ENCODE results near the gene RRP9.

Gene RRP9

DNA sequence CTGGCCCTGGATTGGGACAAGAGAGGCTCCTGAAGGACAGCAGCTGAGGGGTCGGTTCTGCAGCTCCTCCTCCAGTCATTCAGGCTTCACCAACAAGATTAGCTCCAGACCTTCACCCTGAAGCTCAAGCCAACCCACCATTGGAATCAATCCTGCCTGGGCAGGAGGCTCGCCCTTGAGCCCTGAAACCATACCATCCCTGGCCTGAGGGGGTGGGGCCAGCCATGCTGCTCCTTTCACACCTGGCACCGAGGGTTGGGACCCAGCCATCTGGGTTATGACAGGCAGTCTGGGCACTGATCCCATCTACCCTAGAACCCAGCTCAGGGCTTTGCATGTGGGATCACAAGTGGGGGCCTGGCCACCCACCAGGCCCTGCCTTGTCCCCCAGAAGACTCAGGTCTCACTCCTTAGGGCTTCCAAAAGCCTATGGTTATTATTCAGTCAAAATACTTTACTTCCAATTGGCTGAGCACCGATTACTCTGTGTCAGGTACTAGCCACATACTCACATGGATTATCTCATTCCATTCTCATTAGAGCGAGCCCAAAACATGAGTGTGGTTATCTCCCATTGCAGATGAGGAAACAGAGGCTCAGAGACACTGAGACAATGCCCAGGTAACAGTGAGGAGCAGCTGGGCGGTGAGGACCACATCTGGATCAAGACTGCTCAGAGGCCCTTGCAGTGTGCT lies 29.0 kb upstream of the RRP9 start:
- DNase-seq = no peak

DNA sequence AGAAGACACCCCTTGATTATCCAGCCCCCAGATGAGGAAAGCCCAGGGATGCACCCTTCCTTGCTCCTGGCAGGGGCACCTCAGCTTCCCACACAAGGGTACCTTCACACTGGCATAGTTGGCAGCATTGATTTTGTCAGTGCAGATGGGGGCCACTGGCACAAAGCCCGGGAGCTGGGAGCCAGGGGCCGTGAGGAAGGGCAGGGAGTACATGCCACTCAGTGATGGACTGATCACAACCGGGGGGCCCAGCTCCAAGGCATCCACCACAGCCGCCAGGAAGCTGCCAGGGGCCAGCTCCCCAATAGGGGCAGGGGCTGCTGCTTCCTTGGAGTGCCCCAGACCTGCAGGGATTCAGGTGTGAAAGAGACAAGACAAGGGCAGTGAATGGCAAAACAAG lies 28.1 kb upstream of the RRP9 start:
- DNase-seq = no peak

DNA sequence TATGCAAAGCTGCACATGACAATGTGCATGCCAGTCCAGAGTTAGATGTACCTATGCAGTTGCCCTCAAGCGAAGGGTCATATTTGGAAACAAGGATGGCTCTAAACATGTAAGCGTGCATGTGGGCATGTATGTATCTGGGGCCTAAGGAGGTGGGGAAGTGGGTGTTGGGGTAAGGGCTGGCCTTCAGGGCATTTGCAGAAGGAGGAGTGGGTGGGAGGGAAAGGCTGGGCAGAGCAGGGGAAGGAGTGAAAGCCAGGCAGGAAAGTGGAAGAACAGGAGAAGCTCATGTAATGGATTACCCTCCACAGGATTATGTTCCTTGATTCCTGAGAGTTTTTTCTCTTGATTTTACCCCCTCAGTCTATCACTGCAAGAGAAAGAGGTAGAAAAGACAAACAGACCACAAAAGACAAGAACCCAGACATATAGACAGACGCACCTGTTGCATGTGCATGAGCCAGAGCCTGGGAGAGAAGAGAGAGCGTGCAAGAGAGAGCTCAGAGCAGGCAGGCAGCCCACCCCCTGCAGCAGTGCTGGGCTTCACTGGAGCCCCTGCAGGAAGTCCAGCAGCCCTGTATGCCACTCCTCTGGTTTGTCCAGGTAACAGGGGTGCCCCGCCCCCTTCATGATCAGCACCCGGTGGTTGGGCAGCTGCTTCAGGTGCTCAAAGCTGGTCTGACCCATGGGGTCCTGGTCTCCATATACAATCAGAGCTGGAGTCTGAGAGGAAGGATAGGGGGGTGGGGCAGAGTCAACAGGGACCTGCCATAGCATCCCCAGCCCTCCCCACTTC lies 27.4 kb upstream of the RRP9 start:
- no peak for DNase-seq

DNA sequence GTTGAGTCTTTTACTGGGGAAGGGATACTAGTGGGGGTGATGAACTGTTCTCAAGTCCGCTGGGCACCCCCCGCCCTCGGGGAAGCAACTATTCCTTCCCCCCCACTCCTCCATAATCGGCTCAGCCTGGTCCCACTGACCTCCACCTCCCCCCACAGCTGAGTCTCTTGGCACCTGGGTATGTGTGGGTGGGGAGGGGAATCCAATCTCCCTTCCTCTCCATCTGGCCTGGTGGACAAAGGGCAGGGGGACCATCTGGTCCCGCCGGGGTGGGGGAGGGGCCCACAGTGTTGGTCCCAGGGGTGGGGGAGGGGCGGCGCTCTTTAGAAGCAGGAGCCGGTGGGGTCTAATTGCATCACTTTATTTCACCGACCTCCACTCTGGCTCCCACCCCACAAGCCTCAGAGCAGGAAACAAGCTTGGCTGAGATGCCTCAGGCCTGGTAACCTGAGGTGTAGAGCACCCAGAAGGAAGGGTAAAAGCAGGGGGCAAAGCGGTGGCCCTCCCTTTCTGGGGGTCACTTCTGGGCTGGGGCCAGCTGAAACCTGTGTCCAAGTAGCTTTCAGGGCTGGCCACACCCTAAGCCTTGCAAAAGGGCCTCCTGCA lies 26.6 kb upstream of the RRP9 start:
- no peak for DNase-seq

DNA sequence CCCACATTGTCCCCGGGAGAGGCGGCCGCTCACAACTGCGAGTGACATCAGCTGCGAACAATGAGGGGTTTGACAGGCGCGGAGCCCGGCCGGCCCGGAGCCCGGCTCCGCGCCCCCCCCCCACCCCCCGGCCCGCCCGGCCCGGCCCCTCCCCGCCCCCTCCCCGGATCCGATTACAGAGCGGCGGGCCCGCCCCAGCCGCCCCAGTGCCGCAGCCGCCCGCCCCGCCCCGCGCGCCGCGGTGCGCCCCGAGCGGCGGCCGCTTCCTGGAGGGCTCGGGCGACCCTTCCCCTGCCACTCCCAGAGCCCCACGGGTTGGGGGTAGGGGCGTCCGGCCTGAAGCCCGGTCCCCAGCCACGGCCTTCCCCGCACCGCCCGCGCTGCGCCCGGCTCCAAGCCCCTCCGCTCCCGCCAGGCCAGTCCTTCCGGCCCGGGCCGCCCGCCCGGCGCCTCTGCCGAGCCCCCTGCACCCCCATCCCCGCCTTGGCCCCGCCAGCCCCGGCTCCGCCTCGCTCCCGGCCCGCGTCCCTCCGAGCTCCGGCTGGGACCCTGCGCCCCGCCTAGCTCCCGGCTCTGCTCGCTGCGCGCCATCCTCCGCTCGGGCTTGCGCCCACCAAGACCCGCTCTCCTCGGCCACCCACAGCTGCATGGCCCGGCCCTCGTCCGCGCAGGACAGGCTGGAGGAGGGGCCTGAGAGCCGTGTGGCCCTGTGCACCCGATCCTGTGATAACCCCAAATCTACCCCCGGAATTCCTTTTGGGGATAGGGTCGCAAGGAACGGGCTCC lies 25.9 kb upstream of the RRP9 start, which contains the start of gene PCBP4:
Gene PCBP4, minus strand, starts transcription at position 71 of the 786 bp plus-strand sequence. CDS start 6,214 bp downstream, outside the sequence.
- peak; percentile 26 for DNase-seq

DNA sequence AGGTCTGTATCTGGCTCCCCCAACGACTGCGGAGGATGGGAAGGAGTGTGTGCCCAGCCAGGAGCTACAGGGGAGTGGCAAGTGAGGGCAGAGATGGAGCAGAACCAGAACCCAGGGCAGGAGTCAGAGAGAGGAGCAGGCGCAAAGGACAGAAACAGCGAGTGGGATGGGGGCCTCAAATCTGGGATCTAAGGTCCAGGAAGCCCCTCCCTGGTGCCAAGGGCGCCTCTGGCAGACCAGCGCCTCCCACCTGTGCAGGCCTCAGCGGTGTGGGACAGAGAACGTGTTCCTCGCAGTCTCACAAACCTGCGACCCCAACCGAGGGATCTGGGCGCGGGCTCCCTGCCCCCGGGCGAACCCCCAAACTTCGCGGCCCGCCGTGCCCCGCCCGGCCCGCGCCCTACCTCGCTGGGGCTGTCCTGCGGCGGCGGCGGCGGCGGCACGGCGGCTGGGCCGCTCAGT lies 25.2 kb upstream of the RRP9 start:
- DNase-seq = no peak

DNA sequence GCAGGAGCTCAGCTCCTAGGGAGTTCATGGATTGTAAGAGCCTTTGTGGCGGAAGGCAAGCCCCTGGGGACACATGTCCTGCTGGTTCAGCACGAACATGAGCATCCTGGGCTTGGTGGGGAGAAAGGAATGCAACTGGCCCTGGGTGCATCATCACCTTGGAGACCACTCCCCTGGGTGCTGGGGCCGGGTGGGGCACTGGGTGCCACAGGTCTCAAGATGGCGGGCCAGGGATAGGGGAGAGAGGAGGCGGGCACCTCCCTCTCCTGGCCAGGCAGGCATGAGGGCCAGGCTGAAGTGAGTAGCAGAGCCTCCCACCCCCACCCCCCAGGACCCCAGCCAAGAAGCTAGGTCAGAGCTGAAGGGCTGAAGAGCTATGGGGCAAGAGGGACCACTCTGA lies 24.8 kb upstream of the RRP9 start:
- no peak for DNase-seq

DNA sequence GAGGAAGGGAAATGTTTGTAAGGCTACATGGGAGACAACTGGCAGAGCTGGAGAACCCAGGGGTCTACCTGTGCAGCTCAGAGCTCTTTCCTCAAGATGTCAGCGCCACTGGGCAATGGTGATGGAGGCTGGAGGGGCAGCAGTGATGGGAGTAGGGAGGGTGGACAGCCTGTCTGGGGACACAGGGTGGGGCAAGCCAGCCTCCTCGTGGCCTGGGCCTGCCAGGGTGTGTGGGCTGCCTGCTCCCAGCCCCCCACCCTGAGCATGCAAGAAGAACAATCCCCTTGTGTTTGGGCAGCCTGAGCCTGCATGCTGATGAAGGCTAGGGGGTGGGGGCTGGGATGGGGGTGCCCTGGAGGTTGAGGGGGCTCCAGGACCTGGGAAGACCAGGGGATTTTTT lies 24.3 kb upstream of the RRP9 start:
- DNase-seq = no peak

DNA sequence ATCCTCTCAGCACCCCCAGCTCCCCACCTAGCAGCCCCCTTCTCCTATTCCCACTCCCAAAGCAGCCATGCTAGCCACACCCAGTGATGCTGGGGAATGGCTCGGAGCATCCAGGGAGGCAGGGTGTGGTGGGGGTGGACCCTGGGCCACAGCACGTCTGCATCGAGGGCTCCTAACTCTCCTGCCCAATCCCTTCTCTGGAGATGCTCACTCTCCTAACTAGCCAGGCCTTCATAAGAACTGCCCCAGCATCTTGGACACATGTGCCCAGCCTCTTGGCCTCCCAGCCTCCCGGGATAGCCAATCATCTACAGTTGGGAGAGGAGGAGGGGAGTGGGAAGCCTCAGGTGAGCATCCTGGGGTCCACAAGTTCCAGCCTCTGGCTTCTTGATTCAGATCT lies 22.8 kb upstream of the RRP9 start:
- DNase-seq = no peak

DNA sequence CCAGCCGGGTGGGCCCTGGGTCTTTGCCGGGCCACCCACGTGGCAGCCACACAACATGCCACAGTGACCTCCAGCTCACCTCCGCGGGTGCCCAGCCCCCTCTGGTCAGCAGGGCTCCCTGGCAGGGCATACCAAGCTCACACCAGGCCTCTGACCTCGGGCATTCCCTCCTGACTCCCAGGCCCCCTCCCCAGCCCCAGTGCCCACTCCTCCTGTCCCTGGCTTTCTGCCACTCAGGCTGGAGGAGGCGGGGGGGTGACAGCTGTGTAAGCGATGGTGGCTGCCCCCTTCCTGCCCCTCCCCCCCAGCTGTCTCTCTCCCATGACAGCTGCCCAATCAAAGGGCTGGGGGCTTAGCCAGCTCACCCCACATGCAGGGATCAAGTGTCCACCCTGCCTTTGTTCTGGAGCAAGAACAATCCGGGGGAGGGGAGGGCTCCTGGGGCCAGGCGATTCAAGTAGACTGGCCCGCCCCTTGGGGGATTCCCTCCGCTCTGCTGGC lies 22.3 kb upstream of the RRP9 start:
- DNase-seq = no peak

DNA sequence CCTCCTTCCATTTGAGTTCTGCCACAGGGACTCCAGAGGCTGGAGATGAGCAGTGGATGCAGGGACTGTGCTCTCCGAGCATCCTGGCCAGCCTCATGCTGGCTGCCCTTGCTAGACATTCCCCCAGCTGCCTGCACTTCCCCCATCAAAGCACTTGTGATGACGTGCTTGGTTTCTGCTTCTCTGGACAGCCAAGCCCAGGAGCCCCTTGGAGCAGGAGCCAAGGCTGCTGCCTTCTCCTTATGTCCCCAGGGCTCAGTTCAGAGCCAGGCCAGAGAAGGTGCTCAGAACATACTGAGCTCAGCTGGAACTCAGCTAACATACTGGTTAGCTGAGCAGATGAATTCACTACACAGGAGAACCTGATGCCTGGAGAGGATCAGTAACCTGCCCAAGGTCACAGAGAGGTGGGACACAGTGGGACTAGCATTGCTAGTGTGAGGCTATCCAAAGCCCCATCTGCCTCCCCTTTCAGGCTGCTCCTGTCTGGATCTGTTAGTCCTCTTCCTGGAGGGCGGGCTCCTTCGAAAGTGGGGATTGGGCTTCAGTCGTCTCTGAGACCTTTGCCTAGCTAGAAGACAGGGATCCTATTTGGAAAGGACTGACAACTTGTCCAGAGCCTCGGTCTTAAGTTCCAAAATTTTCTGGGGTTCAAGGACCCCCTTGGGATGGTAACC lies 21.3 kb upstream of the RRP9 start:
- DNase-seq = no peak

DNA sequence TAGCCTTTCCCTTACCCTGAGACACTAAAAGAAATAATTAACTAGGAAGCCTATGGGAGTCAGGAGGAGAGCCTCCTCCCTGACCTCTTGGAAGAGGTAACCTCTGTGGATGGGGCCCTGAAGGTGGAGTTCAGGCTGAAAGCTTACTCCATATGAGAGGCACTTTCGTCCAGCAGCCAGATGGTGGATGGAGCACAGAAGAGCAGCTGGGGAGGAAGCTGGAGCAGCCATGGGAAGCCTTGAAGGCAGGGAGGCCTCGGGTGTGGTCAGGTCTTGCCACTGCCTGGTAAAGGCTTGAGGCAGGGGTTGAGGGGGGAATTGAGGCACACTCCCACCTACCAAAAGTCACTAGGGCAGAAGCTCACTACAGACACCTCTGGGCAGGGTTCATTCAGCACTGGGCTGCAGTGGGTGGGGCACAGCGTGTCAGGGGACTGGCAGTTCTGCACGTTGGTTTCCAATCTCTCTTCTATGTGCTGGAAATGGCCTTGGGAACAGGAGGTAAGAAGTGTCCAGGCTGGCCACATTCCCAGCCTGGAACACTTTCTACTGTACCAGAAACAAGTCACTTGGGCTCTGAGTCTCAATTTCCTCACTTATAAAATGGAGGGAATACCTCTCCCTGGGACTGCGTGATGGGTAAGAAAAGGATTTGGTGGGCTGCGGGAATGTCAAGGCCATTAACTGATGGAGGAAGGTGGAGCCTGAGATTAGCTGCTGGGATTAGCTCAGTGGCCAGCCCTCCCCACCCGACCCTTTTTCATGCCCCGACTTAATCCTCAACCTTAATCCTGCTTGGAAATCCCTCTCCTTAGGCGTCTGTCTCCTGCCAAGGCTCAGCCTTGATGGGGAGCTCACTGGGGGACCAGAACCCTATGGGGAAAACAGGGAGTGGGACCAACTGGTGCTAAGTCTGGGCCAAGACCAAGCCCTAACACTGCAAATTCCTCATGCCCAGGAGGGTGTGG lies 20.2 kb upstream of the RRP9 start:
- no peak for DNase-seq

DNA sequence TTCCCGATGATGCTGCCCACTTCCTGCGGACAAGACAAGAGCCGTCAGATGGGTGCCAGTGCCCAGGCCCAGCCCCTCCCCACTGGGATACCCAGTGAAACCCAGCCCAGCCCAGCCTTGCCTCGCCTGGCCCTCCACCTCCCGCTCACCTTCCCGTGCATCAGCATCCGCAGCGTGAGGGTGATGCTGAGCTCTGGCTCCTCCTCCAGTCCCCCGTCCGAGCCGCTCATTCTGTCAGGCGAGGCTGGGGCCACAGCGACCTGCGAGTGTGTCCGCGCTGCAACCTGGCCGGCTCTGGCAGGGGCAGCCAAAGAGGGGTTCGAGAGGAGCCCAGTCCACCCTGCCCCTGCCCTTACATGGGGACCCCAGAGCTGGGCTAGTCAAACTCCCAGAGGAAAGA lies 19.3 kb upstream of the RRP9 start:
- no peak for DNase-seq

DNA sequence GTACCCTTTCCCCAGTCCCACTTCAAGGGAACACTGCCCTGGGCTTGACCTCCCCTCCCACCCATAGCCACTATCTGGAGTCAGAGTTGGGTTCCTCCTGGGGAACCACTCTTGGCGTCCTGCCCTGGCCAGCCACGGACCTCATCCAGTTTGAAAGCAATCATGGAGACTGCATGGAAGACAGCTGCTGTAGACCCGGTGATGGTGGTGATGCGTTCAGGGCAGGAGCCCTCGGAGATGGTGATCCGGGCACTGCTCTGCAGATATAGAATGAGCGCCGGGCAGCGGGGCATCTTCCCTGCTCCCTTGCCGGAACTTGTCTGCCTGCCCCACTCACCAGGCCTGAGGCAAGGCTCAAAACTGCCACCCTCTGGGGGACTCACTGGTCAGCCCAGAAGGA lies 18.7 kb upstream of the RRP9 start:
- no peak for DNase-seq

DNA sequence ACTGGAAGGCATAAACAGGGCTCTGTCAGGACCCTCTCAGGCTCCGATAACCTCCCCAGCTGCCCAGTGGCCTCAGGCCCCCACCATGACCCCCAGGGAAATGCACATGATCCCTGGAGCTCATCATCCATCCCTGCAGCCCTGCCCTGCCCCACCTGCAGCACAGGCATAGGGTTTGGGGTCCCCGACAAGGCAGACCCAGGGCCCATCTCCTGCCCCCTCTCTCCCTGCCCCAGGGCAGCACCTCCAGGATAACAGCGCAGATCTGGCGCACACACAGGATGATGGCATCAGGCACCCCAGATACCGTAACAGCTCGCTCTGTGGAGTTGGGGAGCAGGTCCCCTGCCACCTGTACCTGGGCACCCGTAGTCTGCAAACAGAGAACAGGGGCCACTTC lies 17.9 kb upstream of the RRP9 start:
- no peak for DNase-seq

DNA sequence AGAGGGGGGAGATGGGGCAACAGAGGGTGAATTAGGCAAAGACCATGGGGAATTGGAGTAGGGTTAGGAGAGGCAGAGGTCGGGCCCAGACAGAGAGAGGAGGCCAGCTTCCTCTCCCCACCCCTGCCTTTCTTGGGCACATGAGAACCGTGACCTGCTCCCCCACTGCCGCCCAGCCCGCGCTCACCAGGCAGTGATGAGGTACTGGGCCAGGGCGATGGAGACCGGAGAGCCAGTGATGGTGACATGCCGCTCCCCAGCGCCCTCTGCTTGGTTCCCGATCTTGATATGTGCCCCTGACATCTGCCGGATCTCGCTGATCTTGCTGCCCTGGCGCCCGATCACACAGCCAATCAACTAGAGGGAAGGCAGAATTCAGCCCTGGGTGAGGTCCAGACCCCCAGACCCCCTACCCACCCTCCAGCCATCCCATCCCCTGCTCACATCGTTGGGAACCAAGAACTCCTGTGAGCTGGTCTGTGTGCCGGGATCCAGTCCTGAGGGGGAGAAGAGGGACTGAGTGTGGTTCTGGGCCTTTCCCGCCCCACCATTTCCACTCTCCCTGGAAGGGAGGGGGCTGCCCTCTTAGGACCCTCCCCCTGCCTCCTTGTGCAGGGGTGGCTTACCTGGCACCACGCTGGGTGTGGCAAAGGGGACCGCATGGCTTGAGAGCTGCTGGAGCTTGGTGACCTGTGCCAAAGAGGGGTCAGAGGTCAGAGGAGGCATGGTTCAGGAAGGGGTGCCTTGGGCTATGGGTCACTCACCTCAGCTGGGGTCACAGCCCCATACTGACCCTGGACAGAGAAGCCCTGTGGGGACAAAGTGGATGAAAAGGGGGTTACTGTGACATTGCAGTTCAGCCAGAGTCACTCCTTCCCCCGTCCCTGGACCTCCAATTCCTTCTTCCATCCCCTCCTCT lies 17.2 kb upstream of the RRP9 start:
- no peak for DNase-seq

DNA sequence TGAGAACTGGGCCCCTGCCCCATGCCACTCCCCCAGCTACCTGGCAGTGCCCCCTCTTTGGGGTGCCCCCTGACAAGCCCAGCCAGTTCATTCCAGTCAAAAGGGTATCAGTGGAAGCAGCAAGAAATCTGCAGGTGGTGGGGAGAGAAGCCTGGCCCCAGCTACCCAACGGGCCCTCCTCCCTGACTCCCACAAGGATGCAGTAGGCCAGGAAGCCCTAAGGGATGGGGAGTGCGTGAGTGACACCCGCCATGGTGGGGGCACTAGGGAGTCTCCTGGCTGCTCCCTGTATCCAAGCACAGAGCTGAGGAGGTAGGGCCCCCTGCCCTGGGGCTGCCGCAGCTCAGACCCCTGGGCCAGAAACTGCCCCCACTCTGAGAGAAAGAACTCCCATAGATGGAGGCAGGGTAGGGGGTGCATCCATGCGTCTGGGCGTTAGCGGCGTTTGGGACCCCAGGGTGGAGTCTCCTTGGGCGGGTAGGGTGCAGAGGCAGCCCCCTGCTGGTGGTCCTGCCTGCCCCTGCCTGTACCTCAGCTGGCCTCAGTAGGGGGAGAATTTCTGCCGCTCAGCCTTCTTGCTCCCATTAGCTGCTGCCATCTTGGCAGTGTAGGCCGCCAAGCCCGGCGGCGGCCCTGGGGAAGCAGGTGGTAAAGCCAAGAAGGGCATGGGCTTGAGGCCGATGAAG lies 16.0 kb upstream of the RRP9 start:
- no peak for DNase-seq

DNA sequence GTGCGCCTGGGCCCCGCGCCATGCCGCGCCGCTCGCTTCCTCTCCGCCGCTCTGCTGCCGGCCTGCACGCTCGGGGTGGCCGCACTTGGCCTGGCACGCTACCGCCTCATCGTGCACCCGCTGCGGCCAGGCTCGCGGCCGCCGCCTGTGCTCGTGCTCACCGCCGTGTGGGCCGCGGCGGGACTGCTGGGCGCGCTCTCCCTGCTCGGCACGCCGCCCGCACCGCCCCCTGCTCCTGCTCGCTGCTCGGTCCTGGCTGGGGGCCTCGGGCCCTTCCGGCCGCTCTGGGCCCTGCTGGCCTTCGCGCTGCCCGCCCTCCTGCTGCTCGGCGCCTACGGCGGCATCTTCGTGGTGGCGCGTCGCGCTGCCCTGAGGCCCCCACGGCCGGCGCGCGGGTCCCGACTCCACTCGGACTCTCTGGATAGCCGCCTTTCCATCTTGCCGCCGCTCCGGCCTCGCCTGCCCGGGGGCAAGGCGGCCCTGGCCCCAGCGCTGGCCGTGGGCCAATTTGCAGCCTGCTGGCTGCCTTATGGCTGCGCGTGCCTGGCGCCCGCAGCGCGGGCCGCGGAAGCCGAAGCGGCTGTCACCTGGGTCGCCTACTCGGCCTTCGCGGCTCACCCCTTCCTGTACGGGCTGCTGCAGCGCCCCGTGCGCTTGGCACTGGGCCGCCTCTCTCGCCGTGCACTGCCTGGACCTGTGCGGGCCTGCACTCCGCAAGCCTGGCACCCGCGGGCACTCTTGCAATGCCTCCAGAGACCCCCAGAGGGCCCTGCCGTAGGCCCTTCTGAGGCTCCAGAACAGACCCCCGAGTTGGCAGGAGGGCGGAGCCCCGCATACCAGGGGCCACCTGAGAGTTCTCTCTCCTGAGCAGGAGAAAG lies 14.4 kb upstream of the RRP9 start:
- no peak for DNase-seq
